ENCODE measurements around the gene CANT1.
"Not testable (repeated sequence)": the region's sequence is repeated elsewhere in the genome, so short reads cannot be mapped to it uniquely, and the experiment has no call there.

Gene CANT1

GRCh38 chr17:79043191-79043930 is 33.8 kb upstream of the CANT1 start:
- DNase-seq (ENCODE audit: low read depth in 2 of 2): no peak

- peak; percentile 60 to 66 for DNase-seq (ENCODE audit: low read depth in 2 of 2)
These were observed 33.0 kb upstream of the CANT1 start for GRCh38 chr17:79042421-79043190.

- no peak for DNase-seq (ENCODE audit: low read depth in 2 of 2)
These were observed 32.3 kb upstream of the CANT1 start for GRCh38 chr17:79041723-79042420.

GRCh38 chr17:79041041-79041570 is 31.5 kb upstream of the CANT1 start:
- no peak for DNase-seq (ENCODE audit: low read depth in 2 of 2)

GRCh38 chr17:79039886-79040285 is 30.3 kb upstream of the CANT1 start:
- no peak for DNase-seq (ENCODE audit: low read depth in 2 of 2)

- DNase-seq (ENCODE audit: low read depth in 2 of 2): no peak
These were observed 29.6 kb upstream of the CANT1 start for GRCh38 chr17:79039171-79039570.

GRCh38 chr17:79038545-79039135 is 29.1 kb upstream of the CANT1 start:
- no peak for DNase-seq (ENCODE audit: low read depth in 2 of 2)

GRCh38 chr17:79036596-79036995 is 27.0 kb upstream of the CANT1 start:
- no peak for DNase-seq (ENCODE audit: low read depth in 2 of 2)

- no peak for DNase-seq (ENCODE audit: low read depth in 2 of 2)
These were observed 26.6 kb upstream of the CANT1 start for GRCh38 chr17:79036181-79036580.

GRCh38 chr17:79035686-79036085 is 26.1 kb upstream of the CANT1 start:
- DNase-seq (ENCODE audit: low read depth in 2 of 2): no peak

- no peak for DNase-seq (ENCODE audit: low read depth in 2 of 2)
These were observed 25.4 kb upstream of the CANT1 start for GRCh38 chr17:79034931-79035485.

- DNase-seq (ENCODE audit: low read depth in 2 of 2): no peak
These were observed 24.4 kb upstream of the CANT1 start for GRCh38 chr17:79033741-79034501.

GRCh38 chr17:79033046-79033616 is 23.6 kb upstream of the CANT1 start:
- DNase-seq (ENCODE audit: low read depth in 2 of 2): no peak

GRCh38 chr17:79031996-79032875 is 22.7 kb upstream of the CANT1 start:
- no peak for DNase-seq (ENCODE audit: low read depth in 2 of 2)

GRCh38 chr17:79030636-79031035 is 21.1 kb upstream of the CANT1 start:
- DNase-seq (ENCODE audit: low read depth in 2 of 2): not testable (repeated sequence)

GRCh38 chr17:79029327-79030009 is 19.9 kb upstream of the CANT1 start:
- no peak for DNase-seq (ENCODE audit: low read depth in 2 of 2)

- no peak for DNase-seq (ENCODE audit: low read depth in 2 of 2)
These were observed 19.1 kb upstream of the CANT1 start for GRCh38 chr17:79028496-79029326.

- no peak for DNase-seq (ENCODE audit: low read depth in 2 of 2)
These were observed 18.4 kb upstream of the CANT1 start for GRCh38 chr17:79027925-79028491.

Measured in stimulated activated CD4-positive, alpha-beta T cell treated with anti-CD3 and anti-CD28 coated beads, Interleukin-1b, Interleukin-23, amount 100 ng/mL, for 4 hours (primary cell).